ENCODE measurements around the gene MRPL51. TPM values are rescaled to one million over a fixed set of nuclear protein-coding genes. Genes with fewer than 3 reads are reported as not detected.

Gene MRPL51
- total and polyA plus RNA-seq, 10 of the 15 experiments (the other 5 are each of a cell fraction or from before 2014, with no cell fraction given): 137 to 1,202 (median 267) TPM

DNA sequence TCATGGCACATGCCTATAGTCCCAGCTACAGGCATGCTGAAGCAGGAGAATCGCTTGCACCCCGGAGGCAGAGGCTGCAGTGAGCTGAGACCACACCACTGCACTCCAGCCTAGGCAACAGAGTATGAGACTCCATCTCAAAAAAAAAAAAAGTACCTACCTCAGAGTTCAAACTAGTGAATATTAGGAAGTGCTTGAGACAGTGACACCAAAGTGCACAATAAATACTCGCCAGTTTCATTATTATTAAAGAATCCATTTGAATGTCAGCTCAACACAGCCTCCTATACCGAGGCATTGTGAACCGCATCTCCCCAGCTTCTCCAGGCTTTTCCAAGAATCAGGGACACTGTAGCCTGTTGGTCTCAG lies 46.2 kb upstream of the MRPL51 start:
- no TSS peak for BruUV-seq (replicated peaks)
- intact Hi-C loops (cut with micrococcal nuclease; ENCODE audit: unreplicated experiment) (loop anchor here (1.0 to 5.0 kb wide), 2 partner anchors 72 to 116 kb away; no protein-coding TSS in a partner anchor), in situ Hi-C loops (cut with MboI) (no loop called here)
- H3K79me2 ChIP-seq (ENCODE audit: control insufficient read depth, insufficient read depth, low read length): peaks cover 42% of the 10 kb centered on the region
- no peak overlapping the region for H3K4me3 ChIP-seq
- H3K27ac ChIP-seq (ENCODE audit: control insufficient read depth, insufficient read depth): no peak overlapping the region
- 33% methylated on average over 5 of the region's 5 CpGs for WGBS (ENCODE audit: insufficient coverage, insufficient replicate concordance, low lambda C conversion rate, missing lambda C conversion rate)
- no peaks in the 10 kb centered on the region for H3K27me3 ChIP-seq (replicated peaks in 1 of 2; ENCODE audit: control insufficient read depth in 2 of 2, insufficient read depth in 2 of 2, low read length in 1 of 2)
- H4K20me1 ChIP-seq (ENCODE audit: control insufficient read depth, insufficient read depth): peaks cover 24% of the 10 kb centered on the region
- H3K4me2 ChIP-seq (ENCODE audit: control insufficient read depth, insufficient read depth): peak overlapping the region; percentile 12; the same call in 1 of the 2 replicates
- TF ChIP-seq SIX5 (IDR thresholded peaks at IDR 0.05; ENCODE audit: low read depth, low read length, severe bottlenecking) (no peak), HDGF (IDR thresholded peaks at IDR 0.05) (0 out of 2 replicates have a peak, but pooled peaks have one; percentile 15)
- TF ChIP-seq, protein P1, sequence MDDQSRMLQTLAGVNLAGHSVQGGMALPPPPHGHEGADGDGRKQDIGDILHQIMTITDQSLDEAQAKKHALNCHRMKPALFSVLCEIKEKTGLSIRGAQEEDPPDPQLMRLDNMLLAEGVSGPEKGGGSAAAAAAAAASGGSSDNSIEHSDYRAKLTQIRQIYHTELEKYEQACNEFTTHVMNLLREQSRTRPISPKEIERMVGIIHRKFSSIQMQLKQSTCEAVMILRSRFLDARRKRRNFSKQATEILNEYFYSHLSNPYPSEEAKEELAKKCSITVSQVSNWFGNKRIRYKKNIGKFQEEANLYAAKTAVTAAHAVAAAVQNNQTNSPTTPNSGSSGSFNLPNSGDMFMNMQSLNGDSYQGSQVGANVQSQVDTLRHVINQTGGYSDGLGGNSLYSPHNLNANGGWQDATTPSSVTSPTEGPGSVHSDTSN (IDR thresholded peaks at IDR 0.05; ENCODE audit: insufficient replicate concordance, low read depth, low read length): peak; percentile 5
- SMC1A ChIA-PET (ENCODE audit: uncharacterized antibody, unreplicated experiment): interaction anchor here (0.6 to 7.9 kb wide), 18 partner anchors 13 to 216 kb away, joined by 3 to 83 read pairs (median 4); partner anchors contain the start of genes TAPBPL and VAMP1
- H3K9me3 ChIP-seq (replicated peaks; ENCODE audit: control insufficient read depth, insufficient read depth, low read length): no peaks in the 10 kb centered on the region
- CTCF ChIA-PET: interaction anchor here (0.6 to 7.7 kb wide), 33 partner anchors 8 to 1390 kb away, joined by 3 to 91 read pairs (median 5); partner anchors contain the start of genes IFFO1, MRPL51, NOP2 and TAPBPL
- POLR2A ChIA-PET: interaction anchor here (0.8 to 4.3 kb wide), 9 partner anchors 10 to 114 kb away, joined by 3 to 19 read pairs (median 4); partner anchors contain the start of genes MRPL51, TAPBPL and VAMP1
- DNase-seq (ENCODE audit: low read depth, low spot score) (no peak), ATAC-seq (peak; percentile 0; the same call in 1 of the 3 replicates), FAIRE-seq (no peak)
- peaks cover 26% of the 10 kb centered on the region for H3K4me1 ChIP-seq (ENCODE audit: control insufficient read depth, insufficient read depth, low read length)
- H3K9ac ChIP-seq (ENCODE audit: control insufficient read depth, insufficient read depth, low read length): no peak overlapping the region
- peaks cover 24 to 30% of the 10 kb centered on the region in 2 experiments; a peak in 3 of 4 replicates for H3K36me3 ChIP-seq (ENCODE audit: control insufficient read depth in 2 of 2, insufficient read depth in 2 of 2, low read length in 1 of 2)
- RAD21 ChIA-PET (ENCODE audit: unreplicated experiment): interaction anchor here (0.7 to 6.9 kb wide), 15 partner anchors 14 to 253 kb away, joined by 3 to 67 read pairs (median 7); partner anchors contain the start of genes MLF2, TAPBPL, VAMP1 and ZNF384
- no peak overlapping the region for H2AFZ ChIP-seq (ENCODE audit: control insufficient read depth, low read depth, low read length)

Measured in GM12878 (cell line).